C4-2B (cell line): ENCODE data around the gene CEP192.
"Not testable (repeated sequence)": the region's sequence is repeated elsewhere in the genome, so short reads cannot be mapped to it uniquely, and the experiment has no call there.

Experiments used
- ZFX ChIP-seq: fragments of 450-650 bp; IDR thresholded peaks from 2 replicates; pipeline ENCODE4 v1.6.1; 2017
- TF ChIP-seq, protein P1 (sequence below): fragments of 450-650 bp; conservative IDR thresholded peaks from 2 replicates; pipeline ENCODE4 v1.5.1; 2017; ENCODE audit warnings: mild to moderate bottlenecking

DNA sequence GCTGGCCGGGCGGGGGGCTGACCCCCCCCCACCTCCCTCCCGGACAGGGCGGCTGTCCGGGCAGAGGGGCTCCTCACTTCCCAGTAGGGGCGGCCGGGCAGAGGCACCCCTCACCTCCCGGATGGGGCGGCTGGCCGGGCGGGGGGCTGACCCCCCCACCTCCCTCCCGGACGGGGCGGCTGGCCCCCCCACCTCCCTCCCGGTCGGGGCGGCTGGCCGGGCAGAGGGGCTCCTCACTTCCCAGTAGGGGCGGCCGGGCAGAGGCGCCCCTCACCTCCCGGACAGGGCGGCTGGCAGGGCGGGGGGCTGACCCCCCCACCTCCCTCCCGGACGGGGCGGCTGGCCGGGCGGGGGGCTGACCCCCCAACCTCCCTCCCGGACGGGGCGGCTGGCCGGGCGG is 11.1 kb upstream of the CEP192 start:
- TF ChIP-seq, protein P1, sequence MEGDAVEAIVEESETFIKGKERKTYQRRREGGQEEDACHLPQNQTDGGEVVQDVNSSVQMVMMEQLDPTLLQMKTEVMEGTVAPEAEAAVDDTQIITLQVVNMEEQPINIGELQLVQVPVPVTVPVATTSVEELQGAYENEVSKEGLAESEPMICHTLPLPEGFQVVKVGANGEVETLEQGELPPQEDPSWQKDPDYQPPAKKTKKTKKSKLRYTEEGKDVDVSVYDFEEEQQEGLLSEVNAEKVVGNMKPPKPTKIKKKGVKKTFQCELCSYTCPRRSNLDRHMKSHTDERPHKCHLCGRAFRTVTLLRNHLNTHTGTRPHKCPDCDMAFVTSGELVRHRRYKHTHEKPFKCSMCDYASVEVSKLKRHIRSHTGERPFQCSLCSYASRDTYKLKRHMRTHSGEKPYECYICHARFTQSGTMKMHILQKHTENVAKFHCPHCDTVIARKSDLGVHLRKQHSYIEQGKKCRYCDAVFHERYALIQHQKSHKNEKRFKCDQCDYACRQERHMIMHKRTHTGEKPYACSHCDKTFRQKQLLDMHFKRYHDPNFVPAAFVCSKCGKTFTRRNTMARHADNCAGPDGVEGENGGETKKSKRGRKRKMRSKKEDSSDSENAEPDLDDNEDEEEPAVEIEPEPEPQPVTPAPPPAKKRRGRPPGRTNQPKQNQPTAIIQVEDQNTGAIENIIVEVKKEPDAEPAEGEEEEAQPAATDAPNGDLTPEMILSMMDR: not testable (repeated sequence)
- TF ChIP-seq ZFX: not testable (repeated sequence)
